Stimulated activated CD4-positive, alpha-beta T cell treated with anti-CD3 and anti-CD28 coated beads, Interleukin-15, amount 100 ng/mL, for 48 hours (primary cell): Measurements from ENCODE around the gene SCFD2.

Experiments
- DNase-seq, 2 donors: peaks; one replicate each; pipeline ENCODE4 v3.0.0-alpha.2; 2020; ENCODE audit warnings: low read depth in 2 of 2

The SCFD2 gene

GRCh38 chr4:52957220-52957686 lies 408.6 kb downstream of the SCFD2 start:
- no peak for DNase-seq

- DNase-seq = no peak
Observed at GRCh38 chr4:52956691-52957090, 409.2 kb downstream of the SCFD2 start.

- no peak for DNase-seq
Observed at GRCh38 chr4:52954560-52955170, 411.2 kb downstream of the SCFD2 start.

- no peak for DNase-seq
Observed at GRCh38 chr4:52952540-52952939, 413.3 kb downstream of the SCFD2 start.

GRCh38 chr4:52951016-52951415 lies 414.8 kb downstream of the SCFD2 start:
- no peak for DNase-seq

GRCh38 chr4:52950226-52950625 lies 415.6 kb downstream of the SCFD2 start:
- DNase-seq = no peak

GRCh38 chr4:52949336-52949735 lies 416.5 kb downstream of the SCFD2 start:
- DNase-seq = no peak

- DNase-seq = no peak
Observed at GRCh38 chr4:52948057-52948423, 417.8 kb downstream of the SCFD2 start.

- DNase-seq = no peak
Observed at GRCh38 chr4:52947401-52948056, 418.3 kb downstream of the SCFD2 start.

- no peak for DNase-seq
Observed at GRCh38 chr4:52946855-52947254, 419.0 kb downstream of the SCFD2 start.

GRCh38 chr4:52945982-52946381 lies 419.9 kb downstream of the SCFD2 start:
- no peak for DNase-seq

GRCh38 chr4:52945326-52945898 lies 420.4 kb downstream of the SCFD2 start:
- DNase-seq = no peak

- no peak for DNase-seq
Observed at GRCh38 chr4:52943677-52944076, 422.2 kb downstream of the SCFD2 start.

GRCh38 chr4:52942936-52943335 lies 422.9 kb downstream of the SCFD2 start:
- DNase-seq = no peak

GRCh38 chr4:52941450-52941849 lies 424.4 kb downstream of the SCFD2 start:
- DNase-seq = no peak

- no peak for DNase-seq
Observed at GRCh38 chr4:52939739-52940138, 426.1 kb downstream of the SCFD2 start.

GRCh38 chr4:52939325-52939724 lies 426.5 kb downstream of the SCFD2 start:
- DNase-seq = no peak

GRCh38 chr4:52937829-52938228 lies 428.0 kb downstream of the SCFD2 start:
- DNase-seq = no peak

- DNase-seq = no peak
Observed at GRCh38 chr4:52936729-52937128, 429.1 kb downstream of the SCFD2 start.

- DNase-seq = no peak
Observed at GRCh38 chr4:52935317-52935716, 430.5 kb downstream of the SCFD2 start.

- no peak for DNase-seq
Observed at GRCh38 chr4:52933738-52934137, 432.1 kb downstream of the SCFD2 start.

- DNase-seq = no peak
Observed at GRCh38 chr4:52932591-52933470, 433.0 kb downstream of the SCFD2 start.
